H1 (cell line): ENCODE measurements around the gene ATP2C1. TPM values are rescaled to one million over a fixed set of nuclear protein-coding genes. Genes with fewer than 3 reads are reported as not detected.

Source experiments
- CTCF ChIA-PET: fragments of 300-600 bp; sonication (Branson Sonifier 250); formaldehyde crosslinking; loops from one replicate; lab custom pipeline; 2021; ENCODE audit not compliant: partially characterized antibody; lab: Charles Lee
- POLR2A ChIA-PET: fragments of 300-600 bp; sonication (Branson Sonifier 250); formaldehyde crosslinking; loops from one replicate; lab custom pipeline; 2021; ENCODE audit warnings: inconsistent platforms; ENCODE audit not compliant: partially characterized antibody; lab: Charles Lee
- DNase-seq, 2 experiments: peaks; one replicate each; pipeline versions ENCODE4 v3.0.0 to v3.0.0-alpha.2; 2010 to 2022; ENCODE audit warnings: low spot score in 2 of 2, low read depth in 1 of 2, mixed read lengths in 1 of 2
- FAIRE-seq: peaks from 2 replicates; lab custom pipeline; 2011; peaks lifted over from hg19 to GRCh38; lab: Jason Lieb, UNC
- H2AFZ ChIP-seq: 2 replicates; pipeline ENCODE4 v1.8.1; 2012; ENCODE audit warnings: low read length, inconsistent platforms
- H2AK5ac ChIP-seq: 2 replicates; pipeline ENCODE4 v1.6.1; 2013; ENCODE audit warnings: low read depth, low read length
- H2BK120ac ChIP-seq: replicated peaks from 2 replicates; pipeline ENCODE3; 2013; ENCODE audit warnings: low read depth, low read length, inconsistent platforms
- H2BK12ac ChIP-seq: 2 replicates; pipeline ENCODE4 v1.6.1; 2013; ENCODE audit warnings: low read depth, low read length
- H2BK15ac ChIP-seq: 2 replicates; pipeline ENCODE4 v1.6.1; 2013; ENCODE audit warnings: low read length
- H2BK20ac ChIP-seq: 2 replicates; pipeline ENCODE4 v1.6.1; 2013; ENCODE audit warnings: low read length
- H2BK5ac ChIP-seq: 2 replicates; pipeline ENCODE4 v1.6.1; 2013; ENCODE audit warnings: low read depth, low read length
- H3K14ac ChIP-seq: 2 replicates; pipeline ENCODE4 v1.6.1; 2013; ENCODE audit warnings: inconsistent platforms; ENCODE audit not compliant: insufficient read length
- H3K18ac ChIP-seq: 2 replicates; pipeline ENCODE4 v1.6.1; 2013; ENCODE audit warnings: low read length; ENCODE audit errors: extremely low read depth
- H3K23ac ChIP-seq: 2 replicates; pipeline ENCODE4 v1.6.1; 2013; ENCODE audit warnings: inconsistent platforms; ENCODE audit not compliant: insufficient read length
- H3K23me2 ChIP-seq: 2 replicates; pipeline ENCODE4 v1.6.1; 2013; ENCODE audit warnings: low read depth, low read length
- H3K27ac ChIP-seq: 2 replicates; pipeline ENCODE4 v1.6.1; 2011; ENCODE audit warnings: low read depth, low read length, inconsistent platforms
- H3K27me3 ChIP-seq, 4 experiments: replicated peaks in 1 of 4; 1 replicate in 1 of 4; 2 replicates in 3 of 4; pipeline versions ENCODE4 v1.6.1 to v1.8.1; 2011 to 2013; ENCODE audit warnings: low read length in 3 of 4, mild to moderate bottlenecking in 3 of 4, inconsistent platforms in 2 of 4, mixed read lengths in 2 of 4, moderate library complexity in 1 of 4; ENCODE audit not compliant: control insufficient read depth in 3 of 4, insufficient read depth in 3 of 4; ENCODE audit errors: extremely low read depth in 1 of 4
- H3K36me3 ChIP-seq, 4 experiments: 2 replicates each; pipeline versions ENCODE4 v1.6.1 to v1.8.1; 2011 to 2013; ENCODE audit warnings: mild to moderate bottlenecking in 4 of 4, low read length in 3 of 4, moderate library complexity in 2 of 4, control low read depth in 1 of 4, inconsistent platforms in 1 of 4; ENCODE audit not compliant: insufficient read depth in 4 of 4, control insufficient read depth in 2 of 4
- H3K4ac ChIP-seq: replicated peaks from 2 replicates; pipeline ENCODE3; 2013; ENCODE audit warnings: low read length, low read depth, mixed read lengths, inconsistent platforms; ENCODE audit not compliant: insufficient read length
- H3K4me1 ChIP-seq, 4 experiments: replicated peaks in 1 of 4; 1 replicate in 1 of 4; 2 replicates in 3 of 4; pipeline versions ENCODE4 v1.6.1 to v1.8.1; 2011 to 2013; ENCODE audit warnings: low read length in 3 of 4, inconsistent platforms in 2 of 4, mixed read lengths in 1 of 4; ENCODE audit not compliant: insufficient read depth in 4 of 4, control insufficient read depth in 3 of 4
- H3K4me2 ChIP-seq, 2 experiments: 2 replicates each; pipeline versions ENCODE4 v1.6.1 to v1.8.1; 2011 to 2013; ENCODE audit warnings: low read depth in 2 of 2, low read length in 2 of 2, control low read depth in 1 of 2, inconsistent platforms in 1 of 2, mild to moderate bottlenecking in 1 of 2; ENCODE audit not compliant: insufficient read depth in 1 of 2
- H3K4me3 ChIP-seq, 4 experiments: fragments of 200-600, 300-600 bp in 1 of 4; sonication (generic), shearing (Covaris generic), sonication (Bioruptor Twin) in 1 of 4; 2 replicates each; pipeline versions ENCODE4 v1.5.1 to v1.8.1; 2011 to 2016; ENCODE audit warnings: low read length in 4 of 4, low read depth in 3 of 4, control low read depth in 2 of 4, inconsistent platforms in 2 of 4, mild to moderate bottlenecking in 2 of 4, mixed read lengths in 1 of 4, moderate library complexity in 1 of 4; ENCODE audit not compliant: insufficient read depth in 2 of 4; ENCODE audit errors: extremely low read depth in 1 of 4
- H3K56ac ChIP-seq: replicated peaks from 2 replicates; pipeline ENCODE3; 2013; ENCODE audit warnings: low read depth, mild to moderate bottlenecking, mixed read lengths, low read length, inconsistent platforms; ENCODE audit not compliant: insufficient read length
- H3K79me1 ChIP-seq: 2 replicates; pipeline ENCODE4 v1.6.1; 2013; ENCODE audit warnings: low read depth, low read length, control low read depth
- H3K79me2 ChIP-seq, 2 experiments: 2 replicates each; pipeline versions ENCODE4 v1.6.1 to v1.8.1; 2012 to 2013; ENCODE audit warnings: low read length in 2 of 2, mild to moderate bottlenecking in 2 of 2, inconsistent platforms in 1 of 2; ENCODE audit not compliant: insufficient read depth in 2 of 2, control insufficient read depth in 1 of 2
- H3K9ac ChIP-seq, 4 experiments: replicated peaks in 1 of 4; 1 replicate in 1 of 4; 2 replicates in 3 of 4; pipeline versions ENCODE4 v1.6.1 to v1.8.1; 2011 to 2013; ENCODE audit warnings: low read depth in 3 of 4, low read length in 3 of 4, control low read depth in 2 of 4, mild to moderate bottlenecking in 2 of 4, moderate library complexity in 2 of 4, inconsistent platforms in 1 of 4; ENCODE audit errors: extremely low read depth in 1 of 4
- H3K9me3 ChIP-seq, 2 experiments: 2 replicates each; pipeline versions ENCODE4 v1.6.1 to v1.8.1; 2012 to 2013; ENCODE audit warnings: mild to moderate bottlenecking in 2 of 2, moderate library complexity in 2 of 2, control low read depth in 1 of 2, inconsistent platforms in 1 of 2, low read depth in 1 of 2, low read length in 1 of 2, mixed read lengths in 1 of 2; ENCODE audit not compliant: insufficient read depth in 2 of 2
- H4K20me1 ChIP-seq, 2 experiments: replicated peaks in 1 of 2; 2 replicates each; pipeline versions ENCODE3 to v1.8.1; 2011 to 2013; ENCODE audit warnings: inconsistent platforms in 2 of 2, low read length in 2 of 2, mild to moderate bottlenecking in 1 of 2; ENCODE audit not compliant: insufficient read depth in 2 of 2, control insufficient read depth in 1 of 2
- H4K5ac ChIP-seq: 2 replicates; pipeline ENCODE4 v1.6.1; 2013; ENCODE audit warnings: low read length, low read depth, mixed read lengths, inconsistent platforms; ENCODE audit not compliant: insufficient read length
- H4K8ac ChIP-seq: 2 replicates; pipeline ENCODE4 v1.8.0; 2013; ENCODE audit warnings: mild to moderate bottlenecking, moderate library complexity, low read length, inconsistent platforms; ENCODE audit not compliant: insufficient read depth; ENCODE audit errors: extremely low read depth
- H4K91ac ChIP-seq: replicated peaks from 2 replicates; pipeline ENCODE3; 2013; ENCODE audit warnings: low read length, mixed read lengths, inconsistent platforms; ENCODE audit not compliant: insufficient read length
- BACH1 ChIP-seq: IDR thresholded peaks from 2 replicates; pipeline ENCODE4 v1.6.1; 2012; ENCODE audit warnings: low read length, improper control_type of control experiment
- BCL11A ChIP-seq, 2 experiments: IDR thresholded peaks; one replicate each; pipeline ENCODE4 v1.6.1; 2011; ENCODE audit warnings: low read depth in 2 of 2, low read length in 2 of 2, mild to moderate bottlenecking in 2 of 2
- BRCA1 ChIP-seq: IDR thresholded peaks from 2 replicates; pipeline ENCODE4 v1.6.1; 2012; ENCODE audit warnings: low read depth, low read length, improper control_type of control experiment
- RAD21 ChIP-seq, 2 experiments: IDR thresholded peaks in 1 of 2; conservative IDR thresholded peaks in 1 of 2; 2 replicates each; pipeline ENCODE4 v1.6.1; 2011; ENCODE audit warnings: low read depth in 2 of 2, low read length in 2 of 2, improper control_type of control experiment in 1 of 2, inconsistent platforms in 1 of 2, mild to moderate bottlenecking in 1 of 2, moderate library complexity in 1 of 2
- SP2 ChIP-seq: IDR thresholded peaks from 2 replicates; pipeline ENCODE4 v1.6.1; 2012; ENCODE audit warnings: mild to moderate bottlenecking, low read length, inconsistent platforms
- WGBS, 2 experiments: shearing (Covaris generic) in 1 of 2; methylation state at CpG; one replicate each; pipeline versions ENCODE4 v1.1.6 to v1.1.7; 2013 to 2015; ENCODE audit warnings: low lambda C conversion rate in 2 of 2, mixed read lengths in 2 of 2, inconsistent platforms in 1 of 2, low coverage in 1 of 2, missing lambda C conversion rate in 1 of 2; ENCODE audit not compliant: insufficient replicate concordance in 2 of 2, insufficient coverage in 1 of 2, insufficient read length in 1 of 2; ENCODE audit errors: extremely low coverage in 1 of 2, missing lambda C conversion rate in 1 of 2; 5-methylcytosine and 5-hydroxymethylcytosine counted together
- polyA plus RNA-seq, 7 experiments: library from polyadenylated mRNA; depleted of rRNA in 3 of 7; stranded (reverse) in 5 of 7; unstranded in 2 of 7; fragments of >200 nt in 5 of 7; fragments of 200-250 nt in 2 of 7; gene quantifications; 1 replicate in 5 of 7; 2 replicates in 1 of 7; 4 replicates in 1 of 7; pipeline versions ENCODE4 v1.2.1 to v1.2.3, GENCODE V29; 2011 to 2013; ENCODE audit warnings: missing spikeins in 2 of 7, mixed read lengths in 2 of 7
- total RNA-seq: library from RNA; stranded (reverse); fragmentation: NEBNext Ultra II Directional; extraction: Animal tissue kit (Norgen Biotek cat#: 25700); gene quantifications from 2 replicates; pipeline ENCODE4 v1.2.1, GENCODE V29; 2021

Gene ATP2C1
- total and polyA plus RNA-seq, 2 of the 8 experiments (the other 6 are each of a cell fraction or from before 2014, with no cell fraction given), result 50.7 to 68.5 TPM

- TF ChIP-seq BRCA1 (no peak), BACH1 (no peak), SP2 (no peak), BCL11A (IDR thresholded peaks at IDR 0.05; ENCODE audit: low read depth in 2 of 2, low read length in 2 of 2) (no peak), RAD21 (IDR thresholded peaks at IDR 0.05 in 1 of 2, conservative IDR thresholded peaks at IDR 0.05 in 1 of 2; ENCODE audit: low read depth in 2 of 2, low read length in 2 of 2) (no peak)
- TF ChIP-seq, all 59 proteins: peak for 0
- no peak overlapping the region for H3K4ac ChIP-seq
- DNase-seq, result no peak
- no peak overlapping the region for H2BK12ac ChIP-seq
- H3K4me2 ChIP-seq, result no peak overlapping the region
- no peak overlapping the region for H2BK5ac ChIP-seq
- ChIA-PET POLR2A (no interaction called here), CTCF (no interaction called here)
- no peak overlapping the region for H2AFZ ChIP-seq
- peaks cover 2 to 8% of the 10 kb centered on the region in 2 experiments for H4K20me1 ChIP-seq
- no peak overlapping the region for H3K9ac ChIP-seq
- no peak overlapping the region for H2BK15ac ChIP-seq
- H2BK20ac ChIP-seq, result no peak overlapping the region
- H3K79me1 ChIP-seq, result peaks cover 5% of the 10 kb centered on the region; the same call in 1 of the 2 replicates
- peaks cover 0 to 6% (median 2%) of the 10 kb centered on the region in 4 experiments; a peak in 2 of 7 replicates for H3K4me1 ChIP-seq
- H3K23me2 ChIP-seq, result no peaks in the 10 kb centered on the region
- H4K8ac ChIP-seq, result no peak overlapping the region
- no peak overlapping the region for H3K14ac ChIP-seq
- no peak overlapping the region for H2BK120ac ChIP-seq
- H3K36me3 ChIP-seq, result no peaks in the 10 kb centered on the region
- no peak overlapping the region for H3K23ac ChIP-seq
- peaks cover 0 to 1% (median 0%) of the 10 kb centered on the region in 4 experiments; a peak in 1 of 7 replicates for H3K27me3 ChIP-seq
- no peak overlapping the region for H4K5ac ChIP-seq
- no peak overlapping the region for H4K91ac ChIP-seq
- H3K79me2 ChIP-seq, result peaks cover 0 to 94% of the 10 kb centered on the region in 2 experiments; a peak in 3 of 4 replicates
- H3K27ac ChIP-seq, result no peak overlapping the region
- no peak overlapping the region for H2AK5ac ChIP-seq
- no peaks in the 10 kb centered on the region for H3K9me3 ChIP-seq
- no peak overlapping the region for H3K4me3 ChIP-seq
- FAIRE-seq, result no peak
- 83% methylated on average over 1 of the region's 1 CpG; no CpG with 5 or more reads in 1 of the 2 experiments for WGBS, 2 experiments
- no peak overlapping the region for H3K56ac ChIP-seq
- no peak overlapping the region for H3K18ac ChIP-seq
These were observed 11.7 kb downstream of the ATP2C1 start for GRCh38 chr3:130905551-130905950.
